H1 (cell line): Measurements from ENCODE around the gene CRYGS. TPM values are rescaled to one million over a fixed set of nuclear protein-coding genes. Genes with fewer than 3 reads are reported as not detected.

Experiments used
- CEBPB ChIP-seq: IDR thresholded peaks from 2 replicates; pipeline ENCODE4 v1.6.1; 2012; ENCODE audit warnings: low read depth, low read length
- CTCF ChIP-seq, 3 experiments: IDR thresholded peaks; 1 replicate in 2 of 3; 2 replicates in 1 of 3; pipeline versions ENCODE4 v1.5.1 to v1.6.1; 2011; ENCODE audit warnings: low read length in 3 of 3, mild to moderate bottlenecking in 3 of 3, inconsistent platforms in 2 of 3, low read depth in 1 of 3, moderate library complexity in 1 of 3; ENCODE audit not compliant: insufficient read depth in 1 of 3; ENCODE audit errors: control extremely low read depth in 1 of 3
- HDAC6 ChIP-seq: IDR thresholded peaks from one replicate; pipeline ENCODE4 v1.7.1; 2012; ENCODE audit warnings: low read depth, mild to moderate bottlenecking, inconsistent platforms, low read length, moderate library complexity
- JUND ChIP-seq: IDR thresholded peaks from 2 replicates; pipeline ENCODE4 v1.6.1; 2011; ENCODE audit warnings: mild to moderate bottlenecking, improper control_type of control experiment, low read length
- POLR2A ChIP-seq, 2 experiments: IDR thresholded peaks; 1 replicate in 1 of 2; 2 replicates in 1 of 2; pipeline ENCODE4 v1.6.1; 2011; ENCODE audit warnings: low read depth in 2 of 2, low read length in 2 of 2, mild to moderate bottlenecking in 2 of 2; ENCODE audit errors: control extremely low read depth in 1 of 2
- RBBP5 ChIP-seq: IDR thresholded peaks from 2 replicates; pipeline ENCODE4 v1.7.1; 2012; ENCODE audit warnings: low read depth, mild to moderate bottlenecking, inconsistent platforms, low read length, moderate library complexity, borderline replicate concordance
- TAF1 ChIP-seq: IDR thresholded peaks from 2 replicates; pipeline ENCODE4 v1.6.1; 2011; ENCODE audit warnings: mild to moderate bottlenecking, low read depth, low read length
- TEAD4 ChIP-seq: IDR thresholded peaks from 2 replicates; pipeline ENCODE4 v1.6.1; 2012; ENCODE audit warnings: low read depth, low read length, inconsistent platforms, mixed read lengths
- polyA plus RNA-seq, 7 experiments: library from polyadenylated mRNA; depleted of rRNA in 3 of 7; stranded (reverse) in 5 of 7; unstranded in 2 of 7; fragments of >200 nt in 5 of 7; fragments of 200-250 nt in 2 of 7; gene quantifications; 1 replicate in 5 of 7; 2 replicates in 1 of 7; 4 replicates in 1 of 7; pipeline versions ENCODE4 v1.2.1 to v1.2.3, GENCODE V29; 2011 to 2013; ENCODE audit warnings: missing spikeins in 2 of 7, mixed read lengths in 2 of 7
- total RNA-seq: library from RNA; stranded (reverse); fragmentation: NEBNext Ultra II Directional; extraction: Animal tissue kit (Norgen Biotek cat#: 25700); gene quantifications from 2 replicates; pipeline ENCODE4 v1.2.1, GENCODE V29; 2021
- TF ChIP-seq, protein P1 (sequence below): fragments of 300-600 bp; sonication (generic); IDR thresholded peaks from 2 replicates; pipeline ENCODE4 v1.7.1; 2012; ENCODE audit warnings: low read length, moderate library complexity, mild to moderate bottlenecking, inconsistent platforms; ENCODE audit not compliant: insufficient replicate concordance

Gene CRYGS
- total and polyA plus RNA-seq, 2 of the 8 experiments (the other 6 are each of a cell fraction or from before 2014, with no cell fraction given) = 1.5 to 1.8 TPM

DNA sequence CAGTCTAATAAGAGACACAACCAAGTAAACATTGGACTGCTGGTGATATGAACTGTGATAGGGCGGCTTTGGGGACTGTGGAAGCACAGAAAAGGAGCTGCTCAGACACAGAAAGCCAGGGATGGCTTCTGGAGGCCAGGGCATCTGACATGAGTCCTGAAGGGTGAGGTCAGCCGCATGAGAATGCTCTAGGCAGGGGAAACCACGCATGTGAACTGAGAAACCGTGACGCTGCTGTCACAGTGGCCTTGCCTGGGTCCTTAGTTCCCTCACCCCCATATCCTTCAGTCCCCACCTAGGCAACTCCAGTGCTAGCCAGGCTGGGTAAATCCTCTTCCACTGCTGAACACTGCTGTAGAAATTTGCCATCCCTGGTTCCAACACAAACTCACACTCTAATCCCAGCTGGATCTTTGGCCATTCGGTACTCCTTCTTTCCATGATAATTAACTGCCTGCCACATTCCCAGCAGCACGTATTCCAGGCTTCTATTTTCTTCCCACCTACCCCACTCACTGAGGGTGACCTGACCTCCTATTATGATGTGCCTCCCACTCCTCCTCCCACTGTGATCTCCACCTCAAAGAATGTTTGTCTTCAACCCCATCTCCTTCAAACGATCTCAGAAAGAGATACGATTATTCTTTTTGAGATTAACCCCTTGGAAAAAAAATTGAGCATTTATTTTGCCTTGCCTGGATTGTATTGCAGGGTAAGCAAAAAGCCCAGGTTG is 31.4 kb downstream of the CRYGS start (continued):
- TF ChIP-seq, protein P1, sequence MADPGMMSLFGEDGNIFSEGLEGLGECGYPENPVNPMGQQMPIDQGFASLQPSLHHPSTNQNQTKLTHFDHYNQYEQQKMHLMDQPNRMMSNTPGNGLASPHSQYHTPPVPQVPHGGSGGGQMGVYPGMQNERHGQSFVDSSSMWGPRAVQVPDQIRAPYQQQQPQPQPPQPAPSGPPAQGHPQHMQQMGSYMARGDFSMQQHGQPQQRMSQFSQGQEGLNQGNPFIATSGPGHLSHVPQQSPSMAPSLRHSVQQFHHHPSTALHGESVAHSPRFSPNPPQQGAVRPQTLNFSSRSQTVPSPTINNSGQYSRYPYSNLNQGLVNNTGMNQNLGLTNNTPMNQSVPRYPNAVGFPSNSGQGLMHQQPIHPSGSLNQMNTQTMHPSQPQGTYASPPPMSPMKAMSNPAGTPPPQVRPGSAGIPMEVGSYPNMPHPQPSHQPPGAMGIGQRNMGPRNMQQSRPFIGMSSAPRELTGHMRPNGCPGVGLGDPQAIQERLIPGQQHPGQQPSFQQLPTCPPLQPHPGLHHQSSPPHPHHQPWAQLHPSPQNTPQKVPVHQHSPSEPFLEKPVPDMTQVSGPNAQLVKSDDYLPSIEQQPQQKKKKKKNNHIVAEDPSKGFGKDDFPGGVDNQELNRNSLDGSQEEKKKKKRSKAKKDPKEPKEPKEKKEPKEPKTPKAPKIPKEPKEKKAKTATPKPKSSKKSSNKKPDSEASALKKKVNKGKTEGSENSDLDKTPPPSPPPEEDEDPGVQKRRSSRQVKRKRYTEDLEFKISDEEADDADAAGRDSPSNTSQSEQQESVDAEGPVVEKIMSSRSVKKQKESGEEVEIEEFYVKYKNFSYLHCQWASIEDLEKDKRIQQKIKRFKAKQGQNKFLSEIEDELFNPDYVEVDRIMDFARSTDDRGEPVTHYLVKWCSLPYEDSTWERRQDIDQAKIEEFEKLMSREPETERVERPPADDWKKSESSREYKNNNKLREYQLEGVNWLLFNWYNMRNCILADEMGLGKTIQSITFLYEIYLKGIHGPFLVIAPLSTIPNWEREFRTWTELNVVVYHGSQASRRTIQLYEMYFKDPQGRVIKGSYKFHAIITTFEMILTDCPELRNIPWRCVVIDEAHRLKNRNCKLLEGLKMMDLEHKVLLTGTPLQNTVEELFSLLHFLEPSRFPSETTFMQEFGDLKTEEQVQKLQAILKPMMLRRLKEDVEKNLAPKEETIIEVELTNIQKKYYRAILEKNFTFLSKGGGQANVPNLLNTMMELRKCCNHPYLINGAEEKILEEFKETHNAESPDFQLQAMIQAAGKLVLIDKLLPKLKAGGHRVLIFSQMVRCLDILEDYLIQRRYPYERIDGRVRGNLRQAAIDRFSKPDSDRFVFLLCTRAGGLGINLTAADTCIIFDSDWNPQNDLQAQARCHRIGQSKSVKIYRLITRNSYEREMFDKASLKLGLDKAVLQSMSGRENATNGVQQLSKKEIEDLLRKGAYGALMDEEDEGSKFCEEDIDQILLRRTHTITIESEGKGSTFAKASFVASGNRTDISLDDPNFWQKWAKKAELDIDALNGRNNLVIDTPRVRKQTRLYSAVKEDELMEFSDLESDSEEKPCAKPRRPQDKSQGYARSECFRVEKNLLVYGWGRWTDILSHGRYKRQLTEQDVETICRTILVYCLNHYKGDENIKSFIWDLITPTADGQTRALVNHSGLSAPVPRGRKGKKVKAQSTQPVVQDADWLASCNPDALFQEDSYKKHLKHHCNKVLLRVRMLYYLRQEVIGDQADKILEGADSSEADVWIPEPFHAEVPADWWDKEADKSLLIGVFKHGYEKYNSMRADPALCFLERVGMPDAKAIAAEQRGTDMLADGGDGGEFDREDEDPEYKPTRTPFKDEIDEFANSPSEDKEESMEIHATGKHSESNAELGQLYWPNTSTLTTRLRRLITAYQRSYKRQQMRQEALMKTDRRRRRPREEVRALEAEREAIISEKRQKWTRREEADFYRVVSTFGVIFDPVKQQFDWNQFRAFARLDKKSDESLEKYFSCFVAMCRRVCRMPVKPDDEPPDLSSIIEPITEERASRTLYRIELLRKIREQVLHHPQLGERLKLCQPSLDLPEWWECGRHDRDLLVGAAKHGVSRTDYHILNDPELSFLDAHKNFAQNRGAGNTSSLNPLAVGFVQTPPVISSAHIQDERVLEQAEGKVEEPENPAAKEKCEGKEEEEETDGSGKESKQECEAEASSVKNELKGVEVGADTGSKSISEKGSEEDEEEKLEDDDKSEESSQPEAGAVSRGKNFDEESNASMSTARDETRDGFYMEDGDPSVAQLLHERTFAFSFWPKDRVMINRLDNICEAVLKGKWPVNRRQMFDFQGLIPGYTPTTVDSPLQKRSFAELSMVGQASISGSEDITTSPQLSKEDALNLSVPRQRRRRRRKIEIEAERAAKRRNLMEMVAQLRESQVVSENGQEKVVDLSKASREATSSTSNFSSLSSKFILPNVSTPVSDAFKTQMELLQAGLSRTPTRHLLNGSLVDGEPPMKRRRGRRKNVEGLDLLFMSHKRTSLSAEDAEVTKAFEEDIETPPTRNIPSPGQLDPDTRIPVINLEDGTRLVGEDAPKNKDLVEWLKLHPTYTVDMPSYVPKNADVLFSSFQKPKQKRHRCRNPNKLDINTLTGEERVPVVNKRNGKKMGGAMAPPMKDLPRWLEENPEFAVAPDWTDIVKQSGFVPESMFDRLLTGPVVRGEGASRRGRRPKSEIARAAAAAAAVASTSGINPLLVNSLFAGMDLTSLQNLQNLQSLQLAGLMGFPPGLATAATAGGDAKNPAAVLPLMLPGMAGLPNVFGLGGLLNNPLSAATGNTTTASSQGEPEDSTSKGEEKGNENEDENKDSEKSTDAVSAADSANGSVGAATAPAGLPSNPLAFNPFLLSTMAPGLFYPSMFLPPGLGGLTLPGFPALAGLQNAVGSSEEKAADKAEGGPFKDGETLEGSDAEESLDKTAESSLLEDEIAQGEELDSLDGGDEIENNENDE = no peak
- TF ChIP-seq JUND (no peak), POLR2A (IDR thresholded peaks at IDR 0.05; ENCODE audit: control extremely low read depth in 1 of 2, low read depth in 2 of 2, low read length in 2 of 2) (no peak), TEAD4 (no peak), TAF1 (no peak), CTCF (IDR thresholded peaks at IDR 0.05; ENCODE audit: control extremely low read depth in 1 of 3, insufficient read depth in 1 of 3, low read depth in 1 of 3, low read length in 3 of 3) (no peak), CEBPB (no peak), HDAC6 (no peak), RBBP5 (no peak)
